NCI-H345 treated with DMSO at 0.1 percent for 48 hours (cell line): Measurements from ENCODE around the gene NPHP4.
"Not testable (repeated sequence)": the region's sequence is repeated elsewhere in the genome, so short reads cannot be mapped to it uniquely, and the experiment has no call there.

Experiments used
- DNase-seq: peaks from one replicate; lab custom pipeline; 2025; ENCODE audit not compliant: unreplicated experiment; lab: John Stamatoyannopoulos, UW

NPHP4 gene

GRCh38 chr1:5898266-5898665 lies 94.0 kb downstream of the NPHP4 start:
- DNase-seq = no peak

- DNase-seq = no peak
Observed at GRCh38 chr1:5896706-5897660, 95.2 kb downstream of the NPHP4 start.

DNA sequence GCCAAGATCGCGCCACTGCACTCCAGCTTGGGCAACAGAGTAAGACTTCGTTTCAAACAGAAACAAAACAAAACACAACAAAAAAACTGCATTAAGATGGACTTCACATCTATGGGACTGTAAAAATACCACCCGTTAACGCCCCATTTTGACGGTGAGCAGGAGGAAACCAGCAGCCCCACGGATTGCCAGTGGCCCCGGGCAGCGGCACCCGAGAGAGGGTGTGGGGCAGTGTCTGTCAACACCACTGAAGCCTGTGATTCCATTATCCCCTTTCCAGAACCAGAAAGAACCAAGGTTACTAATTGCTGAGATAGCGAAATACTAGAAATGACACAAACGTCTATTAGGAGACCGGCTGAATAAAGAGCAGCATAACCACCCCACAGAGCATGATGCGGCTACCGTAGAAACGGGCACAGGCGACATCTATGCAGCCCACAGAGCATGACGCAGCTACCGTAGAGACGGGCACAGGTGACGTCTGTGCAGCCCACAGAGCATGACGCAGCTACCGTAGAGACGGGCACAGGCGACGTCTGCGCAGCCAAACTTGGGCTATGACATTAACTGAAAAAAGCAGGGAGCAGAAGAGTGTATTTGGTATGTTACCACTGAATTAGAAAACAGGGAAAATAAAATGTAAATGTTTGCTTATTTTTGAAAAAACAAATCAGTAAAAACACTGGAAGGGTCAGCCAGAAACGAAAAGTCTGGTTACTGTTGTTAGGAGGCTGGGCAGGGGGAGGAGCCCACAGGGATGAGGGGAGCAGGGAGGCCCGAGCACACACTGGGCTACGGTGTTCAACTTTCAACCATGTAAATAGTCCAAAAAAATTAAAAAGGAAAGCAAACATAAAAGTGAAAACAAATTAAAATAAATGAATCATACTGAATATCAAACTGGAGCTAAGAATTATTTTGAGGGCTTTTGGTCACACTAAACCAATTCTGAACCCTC lies 96.5 kb downstream of the NPHP4 start:
- DNase-seq = no peak

DNA sequence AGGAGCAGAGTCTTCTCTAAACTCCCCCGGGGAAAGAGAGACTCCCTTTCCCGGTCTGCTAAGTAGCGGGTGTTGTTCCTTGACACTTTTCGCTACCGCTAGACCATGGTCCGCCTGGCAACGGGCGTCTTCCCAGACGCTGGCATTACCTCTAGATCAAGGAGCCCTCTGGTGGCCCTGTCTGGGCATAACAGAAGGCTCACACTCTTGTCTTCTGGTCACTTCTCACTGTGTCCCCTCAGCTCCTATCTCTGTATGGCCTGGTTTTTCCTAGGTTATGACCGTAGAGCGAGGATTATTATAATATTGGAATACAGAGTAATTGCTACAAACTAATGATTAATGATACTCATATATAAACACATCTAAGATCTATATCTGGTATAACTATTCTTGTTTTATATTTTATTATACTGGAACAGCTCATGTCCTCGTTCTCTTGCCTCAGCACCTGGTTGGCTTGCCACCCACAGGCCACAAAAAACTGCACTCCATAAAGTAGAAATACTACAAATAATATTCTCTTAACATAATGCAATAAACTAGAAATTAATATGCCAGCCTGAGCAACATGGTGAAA lies 98.4 kb downstream of the NPHP4 start:
- DNase-seq = not testable (repeated sequence)

DNA sequence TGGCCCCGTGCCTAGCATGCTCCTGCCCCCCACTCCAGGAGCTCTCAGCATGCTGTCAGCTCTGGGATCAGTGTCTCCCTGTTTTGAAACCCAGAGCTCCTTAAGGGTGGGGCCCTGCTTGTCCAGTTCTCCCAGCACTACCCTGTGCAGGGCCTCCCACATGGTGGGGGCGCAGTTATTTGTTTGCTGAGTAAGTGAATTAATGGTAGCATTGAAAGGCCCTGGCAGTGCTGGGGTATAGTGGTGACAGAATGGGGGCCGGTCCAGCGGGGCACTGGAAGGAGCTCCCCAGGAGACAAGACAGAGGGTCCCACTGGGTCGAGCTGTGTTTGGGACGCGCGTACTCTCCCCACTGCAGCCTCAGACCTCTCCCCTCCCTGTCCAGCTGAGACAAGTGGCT lies 99.9 kb downstream of the NPHP4 start:
- no peak for DNase-seq

GRCh38 chr1:5891736-5892135 lies 100.5 kb downstream of the NPHP4 start:
- DNase-seq = no peak

- no peak for DNase-seq
Observed at GRCh38 chr1:5891137-5891536, 101.1 kb downstream of the NPHP4 start.

DNA sequence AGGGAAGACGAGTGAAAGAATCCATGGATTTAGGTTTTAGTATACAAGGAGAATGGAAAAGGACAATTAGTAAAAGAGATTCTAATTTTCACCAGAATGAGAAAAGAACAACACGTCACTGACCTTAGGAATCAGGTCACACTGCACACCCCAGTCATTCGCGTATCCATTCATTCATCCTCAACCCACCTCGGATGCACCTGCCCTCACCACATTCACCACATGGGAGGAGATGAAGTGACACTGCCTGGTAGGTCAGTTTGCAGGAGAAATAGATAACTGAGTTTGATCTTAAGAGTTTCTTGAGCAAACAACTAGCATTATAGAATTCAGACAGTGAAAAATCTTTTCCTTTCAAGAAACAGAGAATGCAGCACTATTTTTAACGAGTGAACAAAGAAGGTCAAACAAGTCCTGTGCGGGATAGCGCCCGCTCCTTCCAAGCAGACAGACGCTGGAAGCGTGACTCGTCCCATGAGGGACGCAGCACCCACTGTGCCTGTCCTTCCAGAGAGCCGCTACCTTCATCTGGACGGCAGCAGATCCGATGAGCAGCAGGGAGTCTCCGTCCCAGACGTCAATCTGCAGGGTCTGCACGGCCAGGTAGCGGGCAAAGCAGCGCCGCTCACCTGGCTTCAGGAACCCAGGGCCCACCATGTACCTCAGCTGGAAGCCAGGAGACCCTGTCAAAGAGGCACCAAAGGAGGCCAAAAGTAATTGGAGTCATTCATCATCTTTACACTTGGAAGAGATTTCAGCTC lies 101.7 kb downstream of the NPHP4 start:
- DNase-seq = no peak

DNA sequence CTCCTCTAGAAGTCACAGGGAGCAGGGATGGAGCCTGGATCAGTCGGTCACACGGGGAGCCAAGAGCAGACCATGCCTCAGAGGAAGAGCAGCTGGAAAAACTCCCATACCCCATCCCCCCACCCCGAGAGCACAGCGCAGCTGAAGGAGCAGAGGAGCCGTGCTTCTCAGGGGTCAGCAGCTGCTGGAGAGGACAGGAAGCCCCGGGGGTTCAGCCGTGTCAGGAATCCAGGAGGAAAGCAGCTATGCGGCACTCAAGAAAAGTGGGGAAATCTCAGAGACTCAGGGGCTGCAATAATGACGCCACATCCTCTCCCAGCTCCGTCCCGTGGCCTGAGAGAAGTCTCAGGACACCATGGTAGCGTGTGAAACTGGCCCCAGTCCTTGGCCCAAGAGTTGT lies 102.3 kb downstream of the NPHP4 start:
- no peak for DNase-seq

DNA sequence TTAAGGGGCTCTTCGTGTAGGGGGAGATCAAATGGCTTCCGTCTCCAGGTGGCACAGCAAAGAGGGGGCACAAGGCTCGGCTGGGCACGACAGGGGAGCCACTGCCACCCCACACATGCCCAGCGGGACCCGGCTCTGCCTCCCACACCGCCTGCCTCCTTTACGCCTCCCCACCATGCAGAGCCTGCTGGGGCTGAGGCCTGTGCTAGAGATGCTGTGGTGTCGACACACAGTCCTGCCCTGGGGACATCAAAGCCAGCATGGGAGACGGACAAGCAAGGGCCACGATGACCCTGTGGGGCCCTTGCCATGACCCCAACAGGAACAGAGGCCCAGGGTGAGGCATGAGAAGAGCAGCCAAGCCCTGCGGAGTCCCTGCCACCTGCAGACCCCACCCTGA lies 102.8 kb downstream of the NPHP4 start:
- DNase-seq = no peak

- DNase-seq = no peak
Observed at GRCh38 chr1:5888606-5889211, 103.5 kb downstream of the NPHP4 start.

DNA sequence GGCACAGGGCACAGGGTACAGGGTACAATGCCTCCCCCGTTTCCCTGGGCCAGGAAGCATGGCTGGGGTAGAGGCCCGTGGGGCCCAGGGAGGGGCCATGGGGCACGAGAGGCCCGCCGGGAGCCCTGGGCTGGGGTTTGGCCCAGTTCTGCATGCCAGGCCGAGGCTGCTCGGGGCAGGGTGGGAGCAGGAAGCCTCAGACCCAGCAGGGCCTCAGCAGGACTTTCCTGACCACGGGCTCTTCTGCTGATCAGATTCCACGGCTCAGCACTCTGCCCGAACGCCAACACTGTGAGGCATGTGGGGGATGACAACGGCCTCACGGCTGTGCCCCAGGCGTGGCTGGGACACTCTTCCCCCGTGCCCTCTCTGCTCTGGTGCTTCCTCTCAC lies 104.3 kb downstream of the NPHP4 start:
- no peak for DNase-seq

DNA sequence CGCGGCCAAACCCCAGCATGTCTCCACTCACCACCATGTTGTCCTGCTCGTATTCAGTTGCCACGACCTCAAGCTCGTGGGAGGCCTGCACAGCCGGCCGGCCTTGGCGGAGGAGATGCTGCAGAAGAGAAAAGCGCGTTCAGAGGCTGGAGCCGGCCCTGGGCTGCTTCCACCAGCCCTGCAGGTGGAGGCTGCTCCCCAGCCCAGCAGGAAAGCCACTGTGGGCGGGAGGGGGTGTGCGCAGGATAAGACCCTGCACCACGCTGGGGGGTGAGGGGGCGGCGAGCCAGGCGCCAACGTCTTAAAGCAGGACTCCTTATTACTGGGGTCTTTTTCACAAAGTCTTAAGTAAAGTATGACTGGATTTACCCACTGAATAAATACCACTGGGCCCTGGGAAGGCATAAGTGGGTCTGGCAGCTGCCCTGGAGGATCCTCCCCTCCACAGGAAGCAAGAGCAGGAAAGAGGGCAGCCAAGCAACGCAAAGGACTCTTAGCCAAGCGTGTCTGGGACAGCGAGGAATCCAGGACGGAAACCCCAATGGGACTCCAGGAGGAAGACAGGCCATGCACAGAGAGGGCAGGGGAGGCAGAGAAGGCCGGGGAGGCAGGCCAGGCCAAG lies 104.8 kb downstream of the NPHP4 start:
- DNase-seq = no peak

DNA sequence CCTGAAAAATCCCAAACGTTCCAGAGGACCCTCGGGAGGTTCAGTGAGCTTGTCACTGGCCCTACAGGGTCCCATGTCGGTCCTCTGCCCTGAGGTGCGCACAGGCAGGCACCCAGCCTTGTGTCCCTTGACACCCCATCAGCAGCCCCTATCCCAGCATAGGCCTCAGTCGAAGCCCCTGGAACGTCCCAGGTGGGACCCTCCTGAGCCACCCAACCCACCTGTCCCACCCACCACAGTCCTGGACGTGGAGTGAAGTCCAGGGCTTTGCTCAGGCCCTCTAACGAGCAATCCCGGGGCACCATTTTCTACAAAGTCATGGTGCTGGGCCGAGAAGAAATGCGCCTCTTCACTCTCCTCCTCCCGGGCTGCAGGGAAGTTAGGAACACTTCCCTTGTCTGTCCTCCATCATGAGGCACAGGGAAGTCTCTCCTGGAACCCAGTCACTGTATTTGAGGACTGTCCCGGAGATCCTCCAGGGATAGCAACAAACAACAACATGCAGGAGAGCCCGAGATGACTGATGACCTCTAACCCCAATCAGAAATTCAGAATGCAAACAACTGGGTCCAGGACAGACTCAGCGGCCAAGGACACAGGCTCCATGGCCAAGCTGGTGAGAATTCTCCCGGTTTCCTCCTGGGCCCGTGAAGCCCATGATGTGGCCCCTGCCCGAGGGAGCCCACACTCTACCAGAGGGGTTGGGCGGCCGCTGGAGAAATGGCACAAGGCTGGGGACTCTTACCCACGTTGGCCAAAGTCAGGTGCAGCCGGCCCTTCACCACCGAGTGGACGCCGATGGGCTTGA lies 105.5 kb downstream of the NPHP4 start:
- no peak for DNase-seq

- DNase-seq = no peak
Observed at GRCh38 chr1:5886140-5886483, 106.1 kb downstream of the NPHP4 start.

- no peak for DNase-seq
Observed at GRCh38 chr1:5885471-5886139, 106.6 kb downstream of the NPHP4 start.

- no peak for DNase-seq
Observed at GRCh38 chr1:5884110-5884509, 108.1 kb downstream of the NPHP4 start.
